GM13976 (cell line): Measurements from ENCODE around the gene HMGXB3.

Experiments used
- DNase-seq: peaks from one replicate; pipeline ENCODE4 v3.0.0; 2012; ENCODE audit warnings: low spot score
- CTCF ChIP-seq: IDR thresholded peaks from 2 replicates; pipeline ENCODE4 v1.5.1; 2012; ENCODE audit warnings: borderline replicate concordance, mild to moderate bottlenecking; ENCODE audit not compliant: insufficient read depth; ENCODE audit errors: extremely low read depth, missing control alignments, control extremely low read depth
- in situ Hi-C: fragments of 300-500 bp; cut with MboI; formaldehyde crosslinking; loops from one replicate; pipeline ENCODE4 v1.12.0; 2022; ENCODE audit warnings: low sequenced_read_pairs, mixed read lengths, inconsistent platforms; ENCODE audit not compliant: unreplicated experiment

Gene HMGXB3

GRCh38 chr5:149963729-149964128 is 36.8 kb upstream of the HMGXB3 start:
- in situ Hi-C loops, result no loop called here
- DNase-seq, result no peak
- TF ChIP-seq CTCF, result no peak

DNA sequence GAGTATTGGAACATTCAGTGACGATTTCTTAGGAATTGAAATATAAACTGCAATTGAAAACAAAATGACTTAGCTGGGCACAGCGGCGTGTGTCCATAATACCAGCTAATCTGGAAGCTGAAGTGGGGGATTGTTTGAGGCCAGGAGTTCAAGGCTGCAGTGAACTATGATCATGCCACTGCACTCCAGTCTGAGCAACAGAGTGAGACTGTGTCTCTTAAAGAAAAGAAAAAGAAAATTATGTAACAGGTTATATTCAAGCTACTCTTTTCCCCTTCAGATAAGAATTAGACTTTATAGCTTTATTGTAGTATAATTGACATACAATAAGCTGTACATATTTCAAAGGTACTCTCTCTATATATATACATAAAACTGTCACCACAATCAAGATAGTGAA is 33.6 kb upstream of the HMGXB3 start:
- no peak for TF ChIP-seq CTCF
- DNase-seq, result no peak
- in situ Hi-C loops, result no loop called here

- in situ Hi-C loops, result no loop called here
- DNase-seq, result no peak
- TF ChIP-seq CTCF, result no peak
Measured at GRCh38 chr5:149969181-149969930, 31.2 kb upstream of the HMGXB3 start.

DNA sequence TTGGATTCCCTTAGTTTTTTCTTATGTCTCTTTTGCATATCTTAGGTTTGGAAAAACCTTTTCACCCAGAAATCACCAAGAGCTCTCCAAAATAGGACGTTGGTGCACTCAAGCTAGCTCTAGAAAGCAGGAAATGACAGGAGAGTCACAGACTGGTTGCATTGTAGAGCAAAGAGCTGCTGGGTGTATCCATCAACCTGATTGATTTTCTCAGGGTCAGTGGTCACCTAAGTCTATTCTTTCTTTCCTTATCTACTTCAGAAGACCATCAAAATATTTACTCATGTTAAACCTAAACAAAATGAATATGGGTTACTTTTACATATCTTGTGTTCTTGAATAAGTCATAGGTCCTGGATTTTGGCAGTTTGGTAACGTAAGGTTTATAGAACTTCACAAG is 25.1 kb upstream of the HMGXB3 start:
- in situ Hi-C loops, result loop anchor here (10.0 kb wide), 1 partner anchor 121 kb away; no protein-coding TSS in a partner anchor
- DNase-seq, result no peak
- TF ChIP-seq CTCF, result no peak

DNA sequence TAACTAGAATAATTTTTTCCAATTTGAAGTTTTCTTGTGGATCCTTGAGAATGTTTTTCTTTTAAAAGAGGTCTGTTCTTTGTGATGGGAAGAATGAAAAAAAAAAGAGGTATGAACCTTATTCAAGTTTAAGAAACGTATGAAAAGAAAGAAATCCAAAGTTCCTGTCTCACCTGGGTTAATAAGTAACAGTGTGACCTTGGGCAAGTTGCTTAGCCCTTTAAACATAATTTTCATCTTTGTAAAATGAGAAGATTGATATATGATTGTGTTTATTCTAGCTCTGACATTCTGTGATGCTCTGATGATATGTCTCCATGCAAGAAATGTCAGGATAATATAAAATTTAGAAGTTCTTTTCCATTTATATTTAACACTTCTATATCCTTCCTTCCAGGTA is 20.6 kb upstream of the HMGXB3 start:
- in situ Hi-C loops, result loop anchor here (10.0 kb wide), 1 partner anchor 125 kb away; no protein-coding TSS in a partner anchor
- DNase-seq, result no peak
- TF ChIP-seq CTCF, result no peak

DNA sequence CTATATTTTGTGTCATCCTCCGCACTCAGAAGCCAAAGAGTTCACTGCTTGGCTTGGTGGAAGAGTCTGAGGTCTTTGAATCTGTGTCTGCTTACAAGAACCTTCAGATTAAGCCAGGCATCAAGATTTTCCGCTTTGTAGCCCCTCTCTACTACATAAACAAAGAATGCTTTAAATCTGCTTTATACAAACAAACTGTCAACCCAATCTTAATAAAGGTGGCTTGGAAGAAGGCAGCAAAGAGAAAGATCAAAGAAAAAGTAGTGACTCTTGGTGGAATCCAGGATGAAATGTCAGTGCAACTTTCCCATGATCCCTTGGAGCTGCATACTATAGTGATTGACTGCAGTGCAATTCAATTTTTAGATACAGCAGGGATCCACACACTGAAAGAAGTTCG is 19.3 kb upstream of the HMGXB3 start:
- in situ Hi-C loops, result no loop called here
- no peak for TF ChIP-seq CTCF
- no peak for DNase-seq
